CD4-positive, alpha-beta T cell treated with Interferon gamma for 1 hour (primary cell): Measurements from ENCODE around the gene PFKFB2.

ENCODE experiments used
- DNase-seq: peaks from one replicate; pipeline ENCODE4 v3.0.0-alpha.2; 2020

Gene PFKFB2

GRCh38 chr1:207069858-207070506 is 16.9 kb downstream of the PFKFB2 start:
- no peak for DNase-seq

GRCh38 chr1:207070811-207071210 is 17.7 kb downstream of the PFKFB2 start:
- DNase-seq, result no peak

- no peak for DNase-seq
These were observed 18.4 kb downstream of the PFKFB2 start for GRCh38 chr1:207071426-207071825.

- no peak for DNase-seq
These were observed 19.2 kb downstream of the PFKFB2 start for GRCh38 chr1:207072233-207072632.

- DNase-seq, result no peak
These were observed 21.1 kb downstream of the PFKFB2 start for GRCh38 chr1:207073906-207074820.

GRCh38 chr1:207076181-207076955 is 23.3 kb downstream of the PFKFB2 start:
- DNase-seq, result no peak

- DNase-seq, result no peak
These were observed 23.9 kb downstream of the PFKFB2 start for GRCh38 chr1:207077012-207077411.

GRCh38 chr1:207077470-207078377 is 24.6 kb downstream of the PFKFB2 start:
- peak; percentile 56 for DNase-seq

GRCh38 chr1:207078578-207079132 is 25.6 kb downstream of the PFKFB2 start:
- no peak for DNase-seq

GRCh38 chr1:207079706-207080241 is 26.7 kb downstream of the PFKFB2 start:
- DNase-seq, result no peak

GRCh38 chr1:207081088-207081487 is 28.0 kb downstream of the PFKFB2 start:
- no peak for DNase-seq

- DNase-seq, result no peak
These were observed 28.7 kb downstream of the PFKFB2 start for GRCh38 chr1:207081806-207082205.

GRCh38 chr1:207084232-207084631 is 31.2 kb downstream of the PFKFB2 start:
- no peak for DNase-seq

- peak; percentile 50 for DNase-seq
These were observed 31.7 kb downstream of the PFKFB2 start for GRCh38 chr1:207084701-207085180.

GRCh38 chr1:207085887-207086286 is 32.8 kb downstream of the PFKFB2 start:
- DNase-seq, result no peak

- no peak for DNase-seq
These were observed 35.1 kb downstream of the PFKFB2 start for GRCh38 chr1:207088161-207088560.

GRCh38 chr1:207088701-207089626 is 35.9 kb downstream of the PFKFB2 start, which contains the start of gene C4BPB:
Gene C4BPB, plus strand, starts transcription at chr1:207088860. Its CDS starts 672 bp downstream, at chr1:207089532.
- peak; percentile 19 for DNase-seq

GRCh38 chr1:207089627-207090355 is 36.7 kb downstream of the PFKFB2 start:
- no peak for DNase-seq

- DNase-seq, result no peak
These were observed 38.3 kb downstream of the PFKFB2 start for GRCh38 chr1:207091200-207091908.
